ENCODE measurements around the gene RDH12. TPM values are rescaled to one million over a fixed set of nuclear protein-coding genes. Genes with fewer than 3 reads are reported as not detected.
"Not testable (repeated sequence)": the region's sequence is repeated elsewhere in the genome, so short reads cannot be mapped to it uniquely, and the experiment has no call there.

Gene RDH12
- total RNA-seq (2014; rRNA removed; shearing (Covaris generic)) (not detected in 2 replicates), polyA plus RNA-seq (2016; fragmentation: Nextera tagmentation; extraction: Ambion mirVana) (not detected in 2 replicates)

DNA sequence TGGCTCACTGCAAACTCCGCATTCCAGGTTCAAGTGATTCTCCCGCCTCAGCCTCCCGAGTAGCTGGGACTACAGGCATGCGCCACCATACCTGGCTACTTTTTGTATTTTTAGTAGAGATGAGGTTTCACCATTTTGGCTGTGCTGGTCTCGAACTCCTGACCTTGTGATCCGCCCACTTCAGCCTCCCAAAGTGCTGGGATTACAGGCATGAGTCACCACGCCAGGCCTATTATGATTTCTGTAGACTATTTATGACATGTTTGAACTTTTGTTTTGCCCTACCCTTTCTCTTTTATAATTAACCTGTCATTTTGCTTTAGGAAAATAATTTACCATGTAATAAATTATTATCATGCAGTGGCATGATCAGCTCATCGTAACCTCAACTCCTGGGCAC, at the start of gene RDH12:
Gene RDH12, plus strand, starts transcription at position 395 of the 400 bp plus-strand sequence. CDS start 20,757 bp downstream, outside the sequence.
- H4K20me1 ChIP-seq (ENCODE audit: insufficient read depth); H3K27me3 ChIP-seq (replicated peaks; ENCODE audit: insufficient read depth); H3K4me1 ChIP-seq (ENCODE audit: insufficient read depth); H3K79me2 ChIP-seq (ENCODE audit: insufficient read depth); H3K36me3 ChIP-seq (ENCODE audit: low read depth); DNase-seq; H3K9me3 ChIP-seq (ENCODE audit: low read depth); H3K9me2 ChIP-seq (ENCODE audit: insufficient read depth); H3K4me3 ChIP-seq; H3F3A ChIP-seq (ENCODE audit: insufficient read depth); in situ Hi-C loops (cut with MboI): not testable (repeated sequence)
- peak within 1 kb of the TSS; percentile 40 for H3K4me2 ChIP-seq (ENCODE audit: unreplicated experiment)
- WGBS, 2 experiments (ENCODE audit: low coverage in 1 of 2, low lambda C conversion rate in 2 of 2, missing lambda C conversion rate in 2 of 2): 88 to 89% methylated on average over 8 of the region's 8 CpGs
- H3K27ac ChIP-seq: peak within 1 kb of the TSS; percentile 50
- 0 out of 2 replicates have a peak within 1 kb of the TSS, but pooled peaks have one; percentile 30 for H3K9ac ChIP-seq
- peak within 1 kb of the TSS; percentile 48; the same call in 1 of the 2 replicates for H2AFZ ChIP-seq

GRCh38 chr14:67652189-67652588, 49.5 kb upstream of the RDH12 start:
- Histone ChIP-seq H3K9me2 (ENCODE audit: insufficient read depth) (no peaks in the 10 kb centered on the region), H3K9me3 (ENCODE audit: low read depth) (no peaks in the 10 kb centered on the region), H3K27me3 (replicated peaks; ENCODE audit: insufficient read depth) (no peaks in the 10 kb centered on the region), H3K4me1 (ENCODE audit: insufficient read depth) (peaks cover 31% of the 10 kb centered on the region), H3F3A (ENCODE audit: insufficient read depth) (peaks cover 39% of the 10 kb centered on the region), H3K9ac (no peak overlapping the region), H3K79me2 (ENCODE audit: insufficient read depth) (peaks cover 10% of the 10 kb centered on the region; the same call in 1 of the 2 replicates), H3K4me2 (ENCODE audit: unreplicated experiment) (no peak overlapping the region), H3K4me3 (no peak overlapping the region), H4K20me1 (ENCODE audit: insufficient read depth) (no peaks in the 10 kb centered on the region), H3K36me3 (ENCODE audit: low read depth) (peaks cover 48% of the 10 kb centered on the region), H2AFZ (no peak overlapping the region), H3K27ac (peak overlapping the region; percentile 92; the same call in 1 of the 2 replicates)
- DNase-seq: no peak
- WGBS, 2 experiments (ENCODE audit: low coverage in 1 of 2, low lambda C conversion rate in 2 of 2, missing lambda C conversion rate in 2 of 2): 93 to 100% methylated on average over 1 of the region's 1 CpG
- in situ Hi-C loops (cut with MboI): no loop called here
- no peak for TF ChIP-seq EZH2phosphoT487 (IDR thresholded peaks at IDR 0.05; ENCODE audit: insufficient read depth, low read depth)
- TF ChIP-seq EZH2 (IDR thresholded peaks at IDR 0.05; ENCODE audit: insufficient read depth, poor library complexity, severe bottlenecking): no peak

- Histone ChIP-seq H4K20me1 (ENCODE audit: insufficient read depth) (no peaks in the 10 kb centered on the region), H3K27me3 (replicated peaks; ENCODE audit: insufficient read depth) (no peaks in the 10 kb centered on the region), H3K9me3 (ENCODE audit: low read depth) (no peaks in the 10 kb centered on the region), H3F3A (ENCODE audit: insufficient read depth) (peaks cover 39% of the 10 kb centered on the region), H3K4me1 (ENCODE audit: insufficient read depth) (peaks cover 31% of the 10 kb centered on the region), H3K79me2 (ENCODE audit: insufficient read depth) (peaks cover 15% of the 10 kb centered on the region), H3K27ac (peak overlapping the region; percentile 71), H3K9ac (peak overlapping the region; percentile 41), H3K36me3 (ENCODE audit: low read depth) (peaks cover 45% of the 10 kb centered on the region), H3K9me2 (ENCODE audit: insufficient read depth) (no peaks in the 10 kb centered on the region), H3K4me2 (ENCODE audit: unreplicated experiment) (no peak overlapping the region), H3K4me3 (no peak overlapping the region), H2AFZ (no peak overlapping the region)
- TF ChIP-seq EZH2 (IDR thresholded peaks at IDR 0.05; ENCODE audit: insufficient read depth, poor library complexity, severe bottlenecking) (no peak), EZH2phosphoT487 (IDR thresholded peaks at IDR 0.05; ENCODE audit: insufficient read depth, low read depth) (no peak)
- WGBS, 2 experiments (ENCODE audit: low coverage in 1 of 2, low lambda C conversion rate in 2 of 2, missing lambda C conversion rate in 2 of 2): 89 to 91% methylated on average over 6 of the region's 6 CpGs
- in situ Hi-C loops (cut with MboI): no loop called here
- peak; percentile 69 for DNase-seq
These were observed 47.9 kb upstream of the RDH12 start for GRCh38 chr14:67653651-67654280.

DNA sequence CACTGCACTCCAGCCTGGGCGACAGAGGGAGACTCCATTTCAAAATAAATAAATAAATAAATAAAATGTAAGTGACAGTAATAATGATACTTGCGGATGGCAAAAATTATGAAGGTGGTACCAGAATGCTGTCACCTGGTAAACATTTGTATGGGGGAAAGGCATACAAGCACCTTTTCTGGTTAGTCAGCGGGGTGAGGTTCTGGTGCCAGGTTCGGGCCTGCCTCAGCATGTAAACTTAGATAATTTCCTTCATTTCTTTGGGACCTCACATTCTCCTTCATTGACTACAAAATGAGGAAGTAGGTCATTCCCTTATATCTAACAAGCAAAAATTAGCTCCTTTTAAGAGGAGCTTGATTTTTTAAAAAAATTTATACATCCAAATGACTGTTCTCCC, 38.1 kb upstream of the RDH12 start:
- DNase-seq: no peak
- WGBS, 2 experiments (ENCODE audit: low coverage in 1 of 2, low lambda C conversion rate in 2 of 2, missing lambda C conversion rate in 2 of 2): 97 to 98% methylated on average over 4 of the region's 4 CpGs
- Histone ChIP-seq H3K79me2 (ENCODE audit: insufficient read depth) (peaks cover 100% of the 10 kb centered on the region), H3K36me3 (ENCODE audit: low read depth) (no peaks in the 10 kb centered on the region), H3F3A (ENCODE audit: insufficient read depth) (peaks cover 23% of the 10 kb centered on the region), H3K9me2 (ENCODE audit: insufficient read depth) (no peaks in the 10 kb centered on the region), H3K27ac (no peak overlapping the region), H3K27me3 (replicated peaks; ENCODE audit: insufficient read depth) (no peaks in the 10 kb centered on the region), H3K4me3 (no peak overlapping the region), H3K4me2 (ENCODE audit: unreplicated experiment) (no peak overlapping the region), H3K9me3 (ENCODE audit: low read depth) (no peaks in the 10 kb centered on the region), H4K20me1 (ENCODE audit: insufficient read depth) (no peaks in the 10 kb centered on the region), H3K9ac (no peak overlapping the region), H2AFZ (no peak overlapping the region), H3K4me1 (ENCODE audit: insufficient read depth) (peaks cover 7% of the 10 kb centered on the region)
- no peak for TF ChIP-seq EZH2 (IDR thresholded peaks at IDR 0.05; ENCODE audit: insufficient read depth, poor library complexity, severe bottlenecking)
- no peak for TF ChIP-seq EZH2phosphoT487 (IDR thresholded peaks at IDR 0.05; ENCODE audit: insufficient read depth, low read depth)
- in situ Hi-C loops (cut with MboI): no loop called here
